Left ventricle myocardium superior (tissue), 1 donor: Measurements from ENCODE around the gene WIPF2. TPM values are rescaled to one million over a fixed set of nuclear protein-coding genes. Genes with fewer than 3 reads are reported as not detected.
A peak's percentile ranks its signal among the peaks of the same experiment; 100 is the strongest.
"Not testable (repeated sequence)": the region's sequence is repeated elsewhere in the genome, so short reads cannot be mapped to it uniquely, and the experiment has no call there.

Experiments used
- ATAC-seq: fragments of 200-7000 bp; cut with Tn5 transposase; one replicate; pipeline ENCODE4 v1.9.1; 2020; ENCODE audit warnings: mild to moderate bottlenecking, moderate library complexity
- DNase-seq: peaks from one replicate; pipeline ENCODE4 v3.0.0-alpha.2; 2020
- intact Hi-C: fragments of 100-400 bp; cut with micrococcal nuclease; formaldehyde crosslinking; loops from one replicate; pipeline ENCODE4 v1.11.0; 2022
- total RNA-seq: library from RNA; stranded (reverse); fragmentation: NEBNext Ultra II Directional; extraction: Animal tissue kit (Norgen Biotek cat#: 25700); gene quantifications from one replicate; pipeline ENCODE4 v1.2.1, GENCODE V29; 2021
- donor health status: DM: no; HTN: yes; CAD: no; lungs with severe emphysema.

WIPF2 gene
- total RNA-seq, 1 donor from 2014 or later: 11.3 TPM

DNA sequence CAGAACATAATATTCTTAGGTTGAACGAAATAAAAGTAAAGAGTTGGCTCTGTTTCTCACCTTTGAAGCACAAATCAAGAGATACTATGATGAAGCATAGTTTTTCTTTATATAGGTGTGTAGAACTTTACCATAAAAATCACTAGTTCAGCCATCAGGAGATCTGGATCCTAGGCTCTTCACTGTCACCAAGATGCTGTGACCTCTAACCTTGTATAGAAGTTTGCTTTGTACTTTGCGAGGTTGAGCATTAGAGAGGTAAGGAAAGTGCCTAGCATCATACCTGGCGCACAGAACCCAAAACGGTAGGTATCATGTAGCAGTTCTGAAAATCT is 68.0 kb downstream of the WIPF2 start:
- ATAC-seq: no peak
- no peak for DNase-seq
- intact Hi-C loops: loop anchor here (10.0 kb wide), 1 partner anchor 62 kb away; no protein-coding TSS in a partner anchor

DNA sequence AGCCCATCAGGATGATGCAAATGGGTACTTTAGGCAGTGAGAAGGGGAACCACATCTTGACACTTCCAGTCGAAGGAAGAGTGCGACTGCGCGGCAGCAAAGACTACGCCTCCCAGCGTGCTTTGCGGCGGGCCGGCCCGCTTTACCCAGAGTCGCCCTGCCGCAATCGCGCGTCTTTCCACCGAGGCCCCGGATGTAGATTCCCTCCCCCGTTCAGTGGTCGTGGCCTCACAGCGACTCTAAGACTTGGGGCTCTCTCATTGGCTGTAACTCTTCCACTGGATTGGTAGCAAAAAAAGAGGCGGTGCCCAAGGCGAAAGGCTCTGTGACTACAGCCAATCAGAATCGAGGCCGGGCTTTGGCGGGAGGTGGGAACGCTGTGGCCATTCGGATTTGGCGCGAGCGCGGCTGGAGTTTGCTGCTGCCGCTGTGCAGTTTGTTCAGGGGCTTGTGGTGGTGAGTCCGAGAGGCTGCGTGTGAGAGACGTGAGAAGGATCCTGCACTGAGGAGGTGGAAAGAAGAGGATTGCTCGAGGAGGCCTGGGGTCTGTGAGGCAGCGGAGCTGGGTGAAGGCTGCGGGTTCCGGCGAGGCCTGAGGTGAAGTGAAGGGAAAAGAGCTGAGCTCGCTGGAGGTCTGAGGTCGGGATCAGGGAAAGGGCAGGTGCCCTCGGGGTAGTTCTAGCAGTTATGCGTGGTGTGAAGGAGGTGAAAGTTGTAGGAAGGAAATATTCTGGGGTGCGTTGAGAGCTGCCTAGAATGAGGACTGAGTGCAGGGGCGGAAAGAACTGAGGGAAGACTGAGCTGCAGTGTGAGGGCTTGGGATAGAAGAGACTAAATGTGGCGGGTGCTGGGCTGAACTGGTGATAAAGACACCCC is 68.6 kb downstream of the WIPF2 start, which contains the start of gene CDC6:
CDC6 (plus strand) TSS at position 386 of the 876 bp plus-strand sequence. CDS start 1,542 bp downstream, outside the sequence.
- DNase-seq (peak; percentile 98), ATAC-seq (peak; percentile 98)

DNA sequence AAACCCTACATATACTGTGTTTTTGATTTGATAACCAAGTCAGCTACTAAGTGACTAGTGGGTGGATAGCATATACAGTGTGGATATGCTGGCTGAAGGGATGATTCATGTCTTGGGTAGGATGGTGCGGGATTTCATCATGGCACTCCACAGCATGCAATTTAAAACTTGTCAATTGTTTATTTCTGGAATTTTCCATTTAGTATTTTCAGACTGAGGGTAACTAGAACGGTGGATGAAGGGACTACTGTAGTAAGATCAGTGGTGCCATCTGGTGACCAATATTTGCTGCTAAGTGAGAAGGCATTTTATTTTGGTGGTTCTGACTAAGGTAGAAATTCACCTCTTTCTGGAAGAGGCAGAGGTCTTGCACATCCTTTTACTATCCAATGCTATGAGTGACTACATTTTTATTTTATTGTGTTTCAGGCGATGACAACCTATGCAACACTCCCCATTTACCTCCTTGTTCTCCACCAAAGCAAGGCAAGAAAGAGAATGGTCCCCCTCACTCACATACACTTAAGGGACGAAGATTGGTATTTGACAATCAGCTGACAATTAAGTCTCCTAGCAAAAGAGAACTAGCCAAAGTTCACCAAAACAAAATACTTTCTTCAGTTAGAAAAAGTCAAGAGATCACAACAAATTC is 71.7 kb downstream of the WIPF2 start:
- no peak for ATAC-seq
- intact Hi-C loops: no loop called here
- DNase-seq: no peak

More for the DNA sequence above, 68.6 kb downstream of the WIPF2 start, which contains the start of gene CDC6:
- intact Hi-C loops: loop anchor here (10.0 kb wide), 1 partner anchor 63 kb away; no protein-coding TSS in a partner anchor

DNA sequence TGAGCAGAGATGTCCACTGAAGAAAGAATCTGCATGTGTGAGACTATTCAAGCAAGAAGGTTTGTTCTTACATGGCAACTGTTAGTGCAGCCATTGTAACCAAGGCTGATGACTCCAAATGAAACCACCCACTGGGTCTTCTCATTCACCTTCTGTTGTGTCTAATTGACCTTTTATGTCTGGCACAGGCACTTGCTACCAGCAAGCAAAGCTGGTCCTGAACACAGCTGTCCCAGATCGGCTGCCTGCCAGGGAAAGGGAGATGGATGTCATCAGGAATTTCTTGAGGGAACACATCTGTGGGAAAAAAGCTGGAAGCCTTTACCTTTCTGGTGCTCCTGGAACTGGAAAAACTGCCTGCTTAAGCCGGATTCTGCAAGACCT is 72.2 kb downstream of the WIPF2 start:
- no peak for ATAC-seq
- intact Hi-C loops: no loop called here
- DNase-seq: peak; percentile 69

DNA sequence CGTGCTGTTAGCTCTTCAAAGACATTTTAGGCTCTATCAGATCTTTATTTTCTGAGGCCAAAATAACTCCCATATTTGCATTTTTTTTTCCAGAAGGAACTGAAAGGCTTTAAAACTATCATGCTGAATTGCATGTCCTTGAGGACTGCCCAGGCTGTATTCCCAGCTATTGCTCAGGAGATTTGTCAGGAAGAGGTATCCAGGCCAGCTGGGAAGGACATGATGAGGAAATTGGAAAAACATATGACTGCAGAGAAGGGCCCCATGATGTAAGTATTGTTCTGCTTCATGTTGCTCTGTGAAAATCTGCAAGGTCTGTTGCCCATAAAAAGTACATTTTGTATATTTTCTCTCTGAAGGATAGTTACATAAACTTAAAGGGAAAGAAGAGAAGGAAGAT is 74.3 kb downstream of the WIPF2 start:
- no peak for DNase-seq
- intact Hi-C loops: no loop called here
- peak; percentile 86 for ATAC-seq

DNA sequence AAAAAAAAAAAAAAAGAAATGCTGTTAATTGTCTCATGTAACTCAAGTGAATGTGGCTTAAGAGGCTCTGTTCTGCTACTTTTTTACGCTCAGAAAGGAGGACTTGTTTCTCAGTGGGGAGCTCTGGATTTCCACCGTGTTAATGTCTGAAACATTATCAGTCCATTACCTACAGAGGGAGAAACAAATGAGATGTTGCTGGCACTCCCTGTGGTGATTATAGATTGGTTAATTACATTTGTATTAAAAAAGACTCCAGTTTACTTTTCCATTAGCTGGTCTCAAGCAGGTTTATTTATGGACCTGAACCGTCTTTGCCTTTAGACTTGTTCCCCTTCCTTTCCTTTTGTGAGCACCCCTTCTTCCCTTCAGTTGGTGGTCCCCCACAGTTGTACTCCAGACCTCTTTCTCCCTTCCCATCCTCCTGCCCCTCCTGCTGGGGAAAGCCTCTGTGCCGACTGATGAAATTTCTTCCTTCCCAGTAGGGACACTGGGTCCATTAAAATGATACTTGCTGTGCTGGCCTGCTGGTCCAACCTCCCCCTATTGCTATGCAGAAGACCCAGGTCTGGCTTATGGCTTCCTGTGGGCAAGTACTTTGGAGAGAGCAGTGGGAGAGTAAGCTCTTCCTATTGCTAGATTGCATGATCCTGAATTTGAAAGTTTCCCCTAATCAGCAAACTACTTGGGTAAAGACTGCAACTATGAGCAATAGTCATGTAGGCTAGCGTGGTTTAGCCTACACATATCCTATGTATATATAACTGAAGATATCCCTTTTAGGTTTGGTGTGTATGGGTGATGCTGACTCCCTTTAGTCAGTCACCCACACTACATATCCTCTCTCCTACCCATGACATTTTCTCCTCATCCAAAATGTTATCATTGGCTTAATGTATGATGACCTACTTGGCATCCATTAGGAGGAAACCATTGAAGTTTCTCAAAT is 76.7 kb downstream of the WIPF2 start:
- no peak for DNase-seq
- intact Hi-C loops: no loop called here
- no peak for ATAC-seq

DNA sequence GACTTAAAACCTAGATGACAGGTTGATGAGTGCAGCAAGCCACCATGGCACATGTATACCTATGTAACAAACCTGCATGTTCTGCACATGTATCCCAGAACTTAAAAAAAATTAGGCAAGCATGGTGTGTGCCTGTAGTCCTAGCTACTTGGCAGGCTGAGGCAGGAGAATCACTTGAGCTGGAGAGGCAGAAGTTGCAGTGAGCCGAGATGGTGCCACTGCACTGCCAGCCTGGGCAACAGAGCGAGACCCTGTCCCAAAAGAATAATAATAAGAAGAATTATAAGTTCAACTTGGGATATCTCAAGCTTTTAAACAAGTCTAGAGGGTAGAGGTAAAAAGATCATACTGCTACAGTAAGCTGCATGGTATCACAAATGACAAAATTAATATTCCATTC is 78.4 kb downstream of the WIPF2 start:
- intact Hi-C loops: no loop called here
- DNase-seq (no peak), ATAC-seq (no peak)

DNA sequence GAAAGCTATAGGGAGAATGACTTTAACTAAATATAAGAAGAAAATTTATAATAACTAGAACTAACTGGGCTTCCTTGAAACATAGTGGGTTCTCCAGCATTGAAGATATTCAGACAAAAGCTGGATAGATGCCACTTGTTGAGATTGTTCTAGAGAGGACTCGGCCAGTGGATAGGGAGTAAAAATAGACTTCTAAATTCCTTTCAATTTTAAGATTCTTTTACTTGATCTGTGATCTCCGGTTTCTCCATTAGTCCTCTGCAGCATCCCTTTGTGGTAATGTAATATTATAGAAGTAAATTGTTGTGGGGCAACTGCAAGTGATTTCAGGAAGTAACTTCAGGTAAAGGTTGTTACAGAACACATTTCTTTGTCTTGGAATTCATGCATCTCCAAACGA is 79.6 kb downstream of the WIPF2 start:
- DNase-seq: no peak
- no peak for ATAC-seq
- intact Hi-C loops: no loop called here

DNA sequence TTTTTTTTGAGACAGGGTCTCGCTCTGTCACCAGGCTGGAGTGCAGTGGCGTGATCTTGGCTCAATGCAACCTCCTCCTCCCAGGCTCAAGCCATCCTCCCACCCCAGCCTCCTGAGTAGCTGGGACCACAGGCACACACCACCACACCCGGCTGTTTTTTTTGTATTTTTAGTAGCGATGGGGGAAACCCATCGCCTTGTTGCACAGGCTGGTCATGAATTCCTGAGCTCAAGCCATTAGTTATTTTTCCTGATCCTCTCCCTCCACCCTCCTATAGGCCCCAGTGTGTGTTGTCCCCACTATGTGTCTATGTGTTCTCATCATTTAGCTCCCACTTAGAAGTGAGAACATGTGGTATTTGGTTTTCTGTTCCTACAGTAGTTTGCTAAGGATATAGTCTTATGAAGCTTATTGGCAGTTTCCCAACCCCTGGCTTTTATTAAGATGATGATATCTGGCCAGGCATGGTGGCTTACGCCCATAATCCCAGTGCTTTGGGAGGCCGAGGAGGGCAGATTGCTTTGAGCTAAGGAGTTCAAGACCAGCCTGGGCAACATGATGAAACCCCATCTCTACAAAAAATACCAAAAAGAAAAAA is 80.2 kb downstream of the WIPF2 start:
- ATAC-seq, intact Hi-C loops, DNase-seq: not testable (repeated sequence)

DNA sequence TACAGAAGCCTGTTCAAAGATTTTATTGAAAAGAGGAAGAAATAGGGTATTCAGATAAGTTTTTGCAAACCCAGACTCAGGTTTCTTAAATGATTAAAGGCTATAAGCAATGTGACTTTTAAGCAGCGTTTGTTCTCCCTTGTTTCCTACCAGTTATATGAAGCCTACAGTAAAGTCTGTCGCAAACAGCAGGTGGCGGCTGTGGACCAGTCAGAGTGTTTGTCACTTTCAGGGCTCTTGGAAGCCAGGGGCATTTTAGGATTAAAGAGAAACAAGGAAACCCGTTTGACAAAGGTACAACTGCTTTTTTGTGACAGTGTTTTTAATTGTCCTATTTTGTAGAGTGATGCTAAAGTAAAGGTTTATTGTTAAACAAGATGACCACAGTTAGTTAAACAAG is 82.2 kb downstream of the WIPF2 start:
- intact Hi-C loops: loop anchor here (5.0 kb wide), 2 partner anchors 51 to 116 kb away; partner anchors contain the start of gene TOP2A
- DNase-seq (peak; percentile 46), ATAC-seq (no peak)

DNA sequence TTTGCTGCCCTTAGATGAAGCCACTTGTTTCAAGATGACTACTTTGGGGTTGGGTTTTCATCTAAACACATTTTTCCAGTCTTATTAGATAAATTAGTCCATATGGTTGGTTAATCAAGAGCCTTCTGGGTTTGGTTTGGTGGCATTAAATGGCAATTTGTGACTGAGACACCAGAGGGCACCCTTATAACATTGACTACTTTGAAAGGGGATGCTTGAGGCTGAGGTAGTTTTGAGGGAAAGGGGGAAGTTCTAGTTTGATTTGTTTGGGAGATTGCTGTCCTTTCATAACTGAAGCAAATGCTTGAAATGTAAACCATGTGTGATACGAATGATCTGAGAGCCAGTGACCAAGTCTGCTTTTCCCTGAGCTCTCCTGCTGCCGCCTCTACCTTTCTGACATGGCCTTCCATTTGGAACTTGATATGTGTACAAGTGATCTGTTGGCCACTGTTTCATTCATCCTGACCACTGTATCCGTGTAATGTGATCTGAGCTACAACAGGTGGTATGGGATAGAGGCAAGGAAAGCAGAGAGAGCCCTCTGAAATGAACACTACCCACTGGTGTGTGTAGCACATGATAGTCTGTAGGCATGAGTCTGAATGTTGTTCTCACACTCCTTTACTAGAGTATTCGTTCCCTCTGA is 84.0 kb downstream of the WIPF2 start:
- no peak for DNase-seq
- ATAC-seq: peak; percentile 70
- intact Hi-C loops: loop anchor here (5.0 kb wide), 2 partner anchors 49 to 114 kb away; partner anchors contain the start of gene TOP2A

DNA sequence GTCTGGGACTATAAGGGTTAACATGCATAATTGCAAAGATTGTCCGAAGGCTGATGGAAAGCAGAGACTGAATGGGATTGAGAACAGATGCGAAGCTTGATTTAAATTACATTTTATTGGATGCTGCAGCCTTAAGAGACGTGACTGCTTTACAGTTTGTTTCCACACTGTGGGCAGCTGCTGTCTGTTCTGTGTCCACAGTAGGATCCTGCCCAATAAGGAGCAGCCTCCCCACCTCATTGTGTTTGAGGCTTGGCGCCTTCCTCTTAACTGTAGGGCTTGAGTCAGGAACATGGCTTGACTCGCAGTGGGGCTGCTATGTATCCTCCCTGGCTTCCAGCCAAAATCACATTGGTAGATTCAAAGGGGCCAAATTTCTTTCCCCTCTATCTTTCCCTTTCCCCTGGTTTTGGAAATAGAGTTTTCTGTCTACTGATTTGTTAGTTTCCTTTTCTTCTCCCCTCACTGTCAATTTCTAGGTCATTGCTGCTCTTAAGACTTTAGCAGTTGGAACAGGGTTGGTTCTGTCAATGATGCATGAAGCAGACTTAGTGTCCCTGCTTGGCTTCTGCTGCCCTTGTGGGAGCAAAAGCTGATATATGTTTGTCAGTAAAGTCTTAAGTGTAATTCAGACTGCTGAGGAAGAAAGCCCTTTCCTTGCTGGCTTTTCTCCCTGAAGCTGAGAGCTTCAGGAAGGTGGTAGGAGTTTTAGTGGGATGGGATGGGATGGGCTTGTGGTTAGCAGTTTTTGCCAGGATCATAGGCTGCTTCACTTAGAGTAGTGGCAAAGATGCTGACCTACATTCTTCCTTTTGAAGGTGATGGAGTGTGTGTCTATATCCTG is 84.8 kb downstream of the WIPF2 start:
- intact Hi-C loops: loop anchor here (5.0 kb wide), 2 partner anchors 48 to 113 kb away; partner anchors contain the start of gene TOP2A
- DNase-seq (no peak), ATAC-seq (peak; percentile 50)

DNA sequence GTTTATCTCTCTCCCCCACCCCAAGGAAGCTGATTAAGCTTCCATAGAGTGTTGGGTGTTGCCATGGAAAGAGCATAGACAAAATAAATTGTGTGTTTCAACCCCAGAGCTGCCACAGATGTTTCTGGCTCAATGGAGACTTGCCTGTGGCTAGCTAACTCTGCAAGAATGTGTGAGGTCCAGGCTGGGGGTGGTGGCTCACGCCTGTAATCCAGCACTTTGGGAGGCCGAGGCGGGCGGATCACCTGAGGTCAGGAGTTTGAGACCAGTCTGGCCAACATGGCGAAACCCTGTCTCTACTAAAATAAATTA is 85.4 kb downstream of the WIPF2 start:
- intact Hi-C loops: loop anchor here (5.0 kb wide), 2 partner anchors 48 to 113 kb away; partner anchors contain the start of gene TOP2A
- ATAC-seq, DNase-seq: not testable (repeated sequence)

DNA sequence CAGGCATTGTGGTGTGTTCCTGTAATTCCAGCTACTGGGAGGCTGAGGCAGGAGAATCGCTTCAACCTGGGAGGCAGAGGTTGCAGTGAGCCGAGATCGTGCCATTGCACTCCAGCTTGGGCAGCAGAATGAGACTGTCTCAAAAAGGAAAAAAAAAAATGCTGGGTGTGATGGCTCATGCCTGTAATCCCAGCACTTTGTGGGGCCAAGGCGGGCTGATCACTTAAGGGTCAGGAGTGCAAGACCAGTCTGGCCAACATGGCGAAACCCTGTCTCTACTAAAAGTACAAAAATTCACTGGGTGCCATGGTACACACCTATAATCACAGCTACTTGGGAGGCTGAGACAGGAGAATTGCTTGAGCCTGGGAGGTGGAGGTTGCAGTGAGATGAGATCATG is 85.8 kb downstream of the WIPF2 start:
- DNase-seq, ATAC-seq: not testable (repeated sequence)
- intact Hi-C loops: loop anchor here (5.0 kb wide), 2 partner anchors 47 to 112 kb away; partner anchors contain the start of gene TOP2A

DNA sequence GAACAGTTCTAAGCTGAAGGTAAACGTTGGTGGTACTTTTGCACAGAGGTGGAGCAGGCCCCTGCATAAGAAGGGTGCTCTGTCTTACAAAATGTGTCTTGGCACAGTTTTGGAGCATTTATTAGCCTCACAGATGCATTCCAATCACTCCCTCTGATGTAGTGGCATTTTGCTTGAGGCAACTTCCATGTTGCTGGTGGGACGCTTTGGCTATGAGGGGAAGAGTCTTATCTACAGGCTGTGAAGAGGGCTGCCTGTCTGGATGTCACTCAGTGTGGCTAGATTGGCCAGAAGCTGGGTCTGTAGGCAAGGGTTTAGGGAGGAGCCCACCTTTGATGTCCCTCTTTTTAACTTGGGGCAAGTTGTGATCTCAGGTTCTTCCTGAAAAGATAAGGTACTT is 87.3 kb downstream of the WIPF2 start:
- ATAC-seq (no peak), DNase-seq (no peak)
- intact Hi-C loops: no loop called here

DNA sequence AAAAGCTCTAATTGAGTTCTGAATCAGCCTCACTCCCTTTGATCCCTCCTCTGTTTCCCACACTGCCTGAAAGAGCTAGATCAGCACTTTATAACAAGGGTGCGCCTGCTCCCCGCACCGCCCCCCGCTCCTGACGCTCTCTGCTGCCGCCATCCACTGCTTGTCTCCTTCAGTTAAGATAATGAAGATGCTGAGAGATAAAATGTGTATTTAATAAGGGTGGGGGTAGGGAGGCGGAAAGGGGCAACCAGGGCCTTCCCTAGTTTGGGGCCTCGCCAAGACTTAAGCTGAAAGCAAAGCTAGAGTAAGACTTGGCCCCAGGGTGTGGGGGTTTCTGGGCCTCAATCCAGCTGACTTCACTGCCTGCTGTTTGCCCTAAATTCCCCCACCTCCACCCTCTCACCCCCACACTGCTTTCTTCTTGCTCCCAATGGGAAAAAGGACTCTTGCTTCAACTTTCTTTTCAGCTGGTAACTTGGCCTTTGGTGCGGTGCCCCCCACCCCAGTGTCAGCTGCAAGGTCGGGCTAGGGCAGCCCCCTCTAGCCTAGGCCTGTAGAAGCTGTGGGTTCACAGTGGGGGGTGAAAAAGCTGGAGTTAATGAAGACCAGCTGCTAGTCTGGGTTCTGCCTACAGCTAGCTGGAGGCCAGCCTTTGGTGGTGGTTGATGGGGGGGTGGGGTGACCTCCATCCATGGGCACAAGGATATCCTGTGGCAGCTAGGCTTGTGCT is 88.1 kb downstream of the WIPF2 start:
- intact Hi-C loops: no loop called here
- ATAC-seq (no peak), DNase-seq (peak; percentile 26)
